HepG2 (cell line): ENCODE measurements around the gene HLA-DPB1.

Experiments
- ATF2 ChIP-seq: sonication (generic); formaldehyde crosslinking; IDR thresholded peaks from 2 replicates; pipeline ENCODE4 v1.4.0; 2020; ENCODE audit warnings: missing genetic modification reagents
- CTCF ChIP-seq: sonication (generic); formaldehyde crosslinking; IDR thresholded peaks from 2 replicates; pipeline ENCODE4 v1.5.0; 2020; ENCODE audit warnings: mild to moderate bottlenecking, missing genetic modification reagents, moderate library complexity
- HDAC2 ChIP-seq: sonication (generic); formaldehyde crosslinking; IDR thresholded peaks from 2 replicates; pipeline ENCODE4 v1.4.0; 2020; ENCODE audit warnings: missing genetic modification reagents
- HNF4G ChIP-seq, 2 experiments: sonication (generic) in 1 of 2; formaldehyde crosslinking in 1 of 2; IDR thresholded peaks; 2 replicates each; pipeline versions ENCODE4 v1.4.0 to v1.6.1; 2011 to 2020; ENCODE audit warnings: borderline replicate concordance in 2 of 2, low read depth in 2 of 2, mild to moderate bottlenecking in 2 of 2, low read length in 1 of 2, missing genetic modification reagents in 1 of 2, moderate library complexity in 1 of 2
- POLR2A ChIP-seq, 2 experiments: IDR thresholded peaks; 2 replicates each; pipeline ENCODE4 v1.6.1; 2011; ENCODE audit warnings: low read depth in 2 of 2, low read length in 2 of 2, mild to moderate bottlenecking in 1 of 2, moderate library complexity in 1 of 2; ENCODE audit not compliant: insufficient read depth in 1 of 2
- RFX5 ChIP-seq: IDR thresholded peaks from 2 replicates; pipeline ENCODE4 v1.6.1; 2011; ENCODE audit warnings: low read depth, low read length, improper control_type of control experiment
- YY1 ChIP-seq: IDR thresholded peaks from 2 replicates; pipeline ENCODE4 v1.6.1; 2011; ENCODE audit warnings: low read length, low read depth, moderate library complexity, mild to moderate bottlenecking; ENCODE audit not compliant: insufficient read depth, insufficient replicate concordance
- ZNF207 ChIP-seq: fragments of 450-650 bp; IDR thresholded peaks from 2 replicates; pipeline ENCODE4 v1.6.1; 2016; ENCODE audit warnings: antibody characterized with exemption, borderline replicate concordance
- ZNF644 ChIP-seq: IDR thresholded peaks from 2 replicates; pipeline ENCODE4 v1.6.1; 2016; ENCODE audit warnings: low read depth
- TF ChIP-seq, protein P1 (sequence below): sonication (generic); formaldehyde crosslinking; IDR thresholded peaks from 2 replicates; pipeline ENCODE4 v1.5.0; 2020; ENCODE audit warnings: missing genetic modification reagents

DNA sequence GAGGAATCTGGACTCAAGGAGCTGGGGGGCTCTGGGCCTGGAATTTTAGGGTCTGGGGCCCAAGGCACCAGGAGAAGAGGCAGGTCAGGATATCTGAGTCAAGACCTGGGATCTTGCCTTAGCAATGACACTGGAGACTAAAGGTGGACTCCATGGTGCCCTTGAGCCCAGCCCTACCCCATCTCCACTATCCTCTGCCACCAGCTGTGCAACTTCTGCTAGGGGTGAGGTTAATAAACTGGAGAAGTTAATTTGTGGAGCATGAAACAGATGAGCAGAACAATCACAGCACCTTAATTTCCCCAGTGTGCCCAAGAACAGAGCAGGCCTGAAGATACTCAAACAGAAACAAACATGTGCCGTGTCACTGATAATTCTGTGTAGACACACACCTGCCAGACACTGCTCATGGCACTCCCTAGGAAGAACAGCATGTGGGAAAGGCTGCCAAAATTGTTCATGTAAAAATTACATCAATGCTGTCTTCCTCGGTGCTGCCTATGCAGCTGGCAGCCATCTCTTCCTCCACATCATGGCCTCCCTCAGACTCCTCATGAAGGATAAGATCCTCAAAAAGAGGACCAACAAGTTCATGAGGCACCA lies 3.2 kb downstream of the HLA-DPB1 start:
- TF ChIP-seq ZNF644: no peak
- no peak for TF ChIP-seq ZNF207
- TF ChIP-seq CTCF (CRISPR knock-in tag): no peak
- no peak for TF ChIP-seq HNF4G (IDR thresholded peaks at IDR 0.05; ENCODE audit: borderline replicate concordance, low read depth, low read length)
- no peak for TF ChIP-seq HNF4G (CRISPR knock-in tag; IDR thresholded peaks at IDR 0.05; ENCODE audit: borderline replicate concordance, low read depth)
- TF ChIP-seq HDAC2 (CRISPR knock-in tag): no peak
- no peak for TF ChIP-seq ATF2 (CRISPR knock-in tag)
- TF ChIP-seq, protein P1, sequence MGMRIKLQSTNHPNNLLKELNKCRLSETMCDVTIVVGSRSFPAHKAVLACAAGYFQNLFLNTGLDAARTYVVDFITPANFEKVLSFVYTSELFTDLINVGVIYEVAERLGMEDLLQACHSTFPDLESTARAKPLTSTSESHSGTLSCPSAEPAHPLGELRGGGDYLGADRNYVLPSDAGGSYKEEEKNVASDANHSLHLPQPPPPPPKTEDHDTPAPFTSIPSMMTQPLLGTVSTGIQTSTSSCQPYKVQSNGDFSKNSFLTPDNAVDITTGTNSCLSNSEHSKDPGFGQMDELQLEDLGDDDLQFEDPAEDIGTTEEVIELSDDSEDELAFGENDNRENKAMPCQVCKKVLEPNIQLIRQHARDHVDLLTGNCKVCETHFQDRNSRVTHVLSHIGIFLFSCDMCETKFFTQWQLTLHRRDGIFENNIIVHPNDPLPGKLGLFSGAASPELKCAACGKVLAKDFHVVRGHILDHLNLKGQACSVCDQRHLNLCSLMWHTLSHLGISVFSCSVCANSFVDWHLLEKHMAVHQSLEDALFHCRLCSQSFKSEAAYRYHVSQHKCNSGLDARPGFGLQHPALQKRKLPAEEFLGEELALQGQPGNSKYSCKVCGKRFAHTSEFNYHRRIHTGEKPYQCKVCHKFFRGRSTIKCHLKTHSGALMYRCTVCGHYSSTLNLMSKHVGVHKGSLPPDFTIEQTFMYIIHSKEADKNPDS (CRISPR knock-in tag): no peak
- TF ChIP-seq RFX5: no peak
- TF ChIP-seq POLR2A (IDR thresholded peaks at IDR 0.05; ENCODE audit: insufficient read depth in 1 of 2, low read depth in 2 of 2, low read length in 2 of 2): no peak
- no peak for TF ChIP-seq YY1
